Ovary (tissue), 3 donors: Measurements from ENCODE around the gene IFITM10.
"Not testable (repeated sequence)": the region's sequence is repeated elsewhere in the genome, so short reads cannot be mapped to it uniquely, and the experiment has no call there.

Experiments used
- CTCF ChIP-seq, 3 donors: fragments of 450-650 bp in 2 of 3; fragments of 200-600 bp in 1 of 3; IDR thresholded peaks; one replicate each; pipeline versions ENCODE4 v1.5.1 to v1.8.0; 2016 to 2022; ENCODE audit warnings: antibody characterized with exemption in 3 of 3, mild to moderate bottlenecking in 1 of 3
- EP300 ChIP-seq: sonication (generic); formaldehyde crosslinking; IDR thresholded peaks from one replicate; pipeline ENCODE4 v1.6.1; 2017; ENCODE audit warnings: antibody characterized with exemption
- POLR2A ChIP-seq: fragments of 450-650 bp; IDR thresholded peaks from one replicate; pipeline ENCODE4 v1.6.1; 2017; ENCODE audit warnings: antibody characterized with exemption, mild to moderate bottlenecking, moderate library complexity
- donor health status: DM: no; HTN: no; CAD: no.

DNA sequence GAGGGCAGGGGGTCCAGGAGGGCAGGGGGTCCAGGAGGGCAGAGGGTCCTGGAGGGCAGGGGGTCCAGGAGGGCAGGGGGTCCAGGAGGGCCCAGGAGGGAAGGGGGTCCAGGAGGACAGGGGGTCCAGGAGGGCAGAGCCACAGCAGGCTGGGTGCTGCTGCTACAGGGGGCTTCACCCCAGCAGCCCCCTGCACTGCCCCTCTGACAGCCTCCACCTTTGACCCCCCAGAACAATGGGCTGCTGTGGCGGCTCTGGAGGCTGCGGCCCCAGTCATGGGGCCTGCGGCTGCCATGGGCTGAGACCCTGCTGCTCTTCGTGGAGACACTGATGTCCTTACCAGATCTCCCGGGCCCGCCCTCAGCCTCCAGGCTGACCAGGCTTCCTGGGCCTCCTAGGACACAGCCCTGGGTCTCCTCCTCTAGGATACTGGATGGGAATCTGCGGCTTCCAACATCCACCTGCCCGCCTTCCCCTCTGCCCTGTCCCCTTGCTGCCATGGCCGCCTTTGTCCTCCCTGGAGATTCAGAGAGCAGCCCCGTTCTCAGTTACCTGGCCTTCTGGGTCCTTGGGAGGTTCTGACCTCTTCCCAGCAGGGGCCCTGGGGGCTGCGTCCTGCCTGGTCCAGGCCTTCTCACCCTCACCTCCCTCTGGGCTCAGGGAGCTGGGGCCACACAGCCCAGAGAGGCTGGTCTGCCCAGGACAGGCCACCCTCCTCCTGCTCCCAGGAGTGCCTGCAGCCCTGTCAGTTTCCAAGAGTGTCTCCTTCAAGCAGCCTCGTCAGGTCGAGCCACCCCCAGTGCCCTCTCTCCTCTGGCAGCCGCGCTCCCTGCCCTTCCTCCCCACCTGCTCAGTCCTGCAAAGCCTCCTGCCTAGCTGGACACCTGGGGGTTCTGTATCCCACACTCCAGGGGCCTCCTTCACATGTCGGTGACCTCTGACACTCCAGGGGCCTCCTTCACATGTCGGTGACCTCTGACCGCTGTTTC is 65.2 kb downstream of the IFITM10 start:
- TF ChIP-seq CTCF (IDR thresholded peaks at IDR 0.05); POLR2A; EP300: not testable (repeated sequence)
